OCI-LY7 (cell line): ENCODE results near the gene MYBPC2.

Experiments
- EZH2phosphoT487 ChIP-seq: fragments of 200-600 bp; sonication (generic); IDR thresholded peaks from 2 replicates; pipeline ENCODE4 v1.6.1; 2018; ENCODE audit warnings: low read depth, borderline replicate concordance, mild to moderate bottlenecking, mixed run types, antibody characterized with exemption, low read length, moderate library complexity, mixed read lengths
- TF ChIP-seq, protein P1 (sequence below): fragments of 200-600 bp; sonication (generic); conservative IDR thresholded peaks from 2 replicates; pipeline ENCODE4 v1.5.1; 2014; ENCODE audit warnings: mild to moderate bottlenecking, antibody characterized with exemption, low read length, moderate library complexity, mixed read lengths

DNA sequence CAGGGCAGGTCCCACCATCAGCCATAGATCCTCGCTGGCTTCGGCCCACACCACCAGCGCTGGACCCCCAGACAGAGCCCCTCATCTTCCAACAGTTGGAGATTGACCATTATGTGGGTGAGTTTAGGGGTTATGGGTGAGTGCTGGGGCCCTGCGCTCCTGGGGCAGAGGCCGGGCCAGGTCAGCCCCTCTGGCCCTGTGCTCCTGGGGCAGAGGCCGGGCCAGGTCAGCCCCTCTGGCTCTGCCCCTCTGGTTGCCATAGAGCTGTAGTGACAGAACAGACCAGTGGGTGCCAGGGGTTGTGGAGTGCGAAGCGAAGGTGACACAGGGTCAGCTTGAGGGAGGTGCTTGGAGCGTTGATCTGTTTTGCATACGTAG lies 33.3 kb upstream of the MYBPC2 start:
- TF ChIP-seq, protein P1, sequence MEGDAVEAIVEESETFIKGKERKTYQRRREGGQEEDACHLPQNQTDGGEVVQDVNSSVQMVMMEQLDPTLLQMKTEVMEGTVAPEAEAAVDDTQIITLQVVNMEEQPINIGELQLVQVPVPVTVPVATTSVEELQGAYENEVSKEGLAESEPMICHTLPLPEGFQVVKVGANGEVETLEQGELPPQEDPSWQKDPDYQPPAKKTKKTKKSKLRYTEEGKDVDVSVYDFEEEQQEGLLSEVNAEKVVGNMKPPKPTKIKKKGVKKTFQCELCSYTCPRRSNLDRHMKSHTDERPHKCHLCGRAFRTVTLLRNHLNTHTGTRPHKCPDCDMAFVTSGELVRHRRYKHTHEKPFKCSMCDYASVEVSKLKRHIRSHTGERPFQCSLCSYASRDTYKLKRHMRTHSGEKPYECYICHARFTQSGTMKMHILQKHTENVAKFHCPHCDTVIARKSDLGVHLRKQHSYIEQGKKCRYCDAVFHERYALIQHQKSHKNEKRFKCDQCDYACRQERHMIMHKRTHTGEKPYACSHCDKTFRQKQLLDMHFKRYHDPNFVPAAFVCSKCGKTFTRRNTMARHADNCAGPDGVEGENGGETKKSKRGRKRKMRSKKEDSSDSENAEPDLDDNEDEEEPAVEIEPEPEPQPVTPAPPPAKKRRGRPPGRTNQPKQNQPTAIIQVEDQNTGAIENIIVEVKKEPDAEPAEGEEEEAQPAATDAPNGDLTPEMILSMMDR: no peak
- no peak for TF ChIP-seq EZH2phosphoT487
